ENCODE data around the gene CTH.
"Not testable (repeated sequence)": the region's sequence is repeated elsewhere in the genome, so short reads cannot be mapped to it uniquely, and the experiment has no call there.

Gene CTH

GRCh38 chr1:70372426-70372825 lies 38.6 kb upstream of the CTH start:
- intact Hi-C loops (cut with DNase I; ENCODE audit: low total_unique reads): no loop called here

GRCh38 chr1:70373580-70373979 lies 37.5 kb upstream of the CTH start:
- H3K9me3 ChIP-seq; H3K4me1 ChIP-seq; H3K27ac ChIP-seq; H3K4me3 ChIP-seq; DNase-seq; intact Hi-C loops (cut with DNase I; ENCODE audit: low total_unique reads); H3K27me3 ChIP-seq: not testable (repeated sequence)
- H3K36me3 ChIP-seq: peaks cover 0 to 28% (median 0%) of the 10 kb centered on the region in 3 donors

More at GRCh38 chr1:70372426-70372825, 38.6 kb upstream of the CTH start:
- Histone ChIP-seq H3K27ac (no peak overlapping the region), H3K9me3 (no peaks in the 10 kb centered on the region), H3K27me3 (no peaks in the 10 kb centered on the region), H3K4me3 (no peak overlapping the region), H3K4me1 (no peaks in the 10 kb centered on the region), H3K36me3 (peaks cover 0 to 38% (median 9%) of the 10 kb centered on the region in 3 donors)
- TF ChIP-seq, protein P1, sequence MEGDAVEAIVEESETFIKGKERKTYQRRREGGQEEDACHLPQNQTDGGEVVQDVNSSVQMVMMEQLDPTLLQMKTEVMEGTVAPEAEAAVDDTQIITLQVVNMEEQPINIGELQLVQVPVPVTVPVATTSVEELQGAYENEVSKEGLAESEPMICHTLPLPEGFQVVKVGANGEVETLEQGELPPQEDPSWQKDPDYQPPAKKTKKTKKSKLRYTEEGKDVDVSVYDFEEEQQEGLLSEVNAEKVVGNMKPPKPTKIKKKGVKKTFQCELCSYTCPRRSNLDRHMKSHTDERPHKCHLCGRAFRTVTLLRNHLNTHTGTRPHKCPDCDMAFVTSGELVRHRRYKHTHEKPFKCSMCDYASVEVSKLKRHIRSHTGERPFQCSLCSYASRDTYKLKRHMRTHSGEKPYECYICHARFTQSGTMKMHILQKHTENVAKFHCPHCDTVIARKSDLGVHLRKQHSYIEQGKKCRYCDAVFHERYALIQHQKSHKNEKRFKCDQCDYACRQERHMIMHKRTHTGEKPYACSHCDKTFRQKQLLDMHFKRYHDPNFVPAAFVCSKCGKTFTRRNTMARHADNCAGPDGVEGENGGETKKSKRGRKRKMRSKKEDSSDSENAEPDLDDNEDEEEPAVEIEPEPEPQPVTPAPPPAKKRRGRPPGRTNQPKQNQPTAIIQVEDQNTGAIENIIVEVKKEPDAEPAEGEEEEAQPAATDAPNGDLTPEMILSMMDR (IDR thresholded peaks at IDR 0.05): no peak
- no peak for DNase-seq

DNA sequence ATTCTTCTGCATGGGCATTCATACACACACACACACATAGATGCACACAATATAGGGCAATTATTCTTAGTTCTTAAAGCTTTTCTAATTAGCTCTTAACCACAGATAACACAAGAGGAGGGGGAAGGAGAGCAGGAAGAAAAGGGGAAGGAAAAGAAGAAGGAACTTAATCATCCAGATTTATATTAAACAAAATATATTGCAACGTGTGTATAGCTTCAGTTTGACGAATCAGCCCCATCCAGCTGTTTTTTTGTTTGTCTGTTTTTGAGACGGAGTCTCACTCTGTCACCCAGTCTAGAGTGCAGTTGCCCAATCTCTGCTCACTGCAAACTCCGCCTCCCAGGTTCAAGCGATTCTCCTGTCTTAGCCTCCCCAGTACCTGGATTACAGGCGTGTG lies 34.9 kb upstream of the CTH start:
- Histone ChIP-seq H3K4me1 (no peaks in the 10 kb centered on the region), H3K4me3 (no peak overlapping the region), H3K36me3 (peaks cover 0 to 13% (median 0%) of the 10 kb centered on the region in 3 donors), H3K9me3 (no peaks in the 10 kb centered on the region), H3K27ac (no peak overlapping the region), H3K27me3 (no peaks in the 10 kb centered on the region)
- DNase-seq: no peak
- intact Hi-C loops (cut with DNase I; ENCODE audit: low total_unique reads): no loop called here
- TF ChIP-seq, protein P1 (IDR thresholded peaks at IDR 0.05): no peak

GRCh38 chr1:70382682-70383081 lies 28.4 kb upstream of the CTH start:
- no peak overlapping the region for H3K27ac ChIP-seq
- H3K4me1 ChIP-seq: no peaks in the 10 kb centered on the region
- DNase-seq: no peak
- no peaks in the 10 kb centered on the region for H3K9me3 ChIP-seq
- no peaks in the 10 kb centered on the region for H3K27me3 ChIP-seq
- intact Hi-C loops (cut with DNase I; ENCODE audit: low total_unique reads): no loop called here
- H3K4me3 ChIP-seq: no peak overlapping the region
- TF ChIP-seq, protein P1 (IDR thresholded peaks at IDR 0.05): no peak
- H3K36me3 ChIP-seq: no peaks in the 10 kb centered on the region

GRCh38 chr1:70383483-70383882 lies 27.6 kb upstream of the CTH start:
- no peaks in the 10 kb centered on the region for H3K27me3 ChIP-seq
- intact Hi-C loops (cut with DNase I; ENCODE audit: low total_unique reads): no loop called here
- no peaks in the 10 kb centered on the region for H3K9me3 ChIP-seq

DNA sequence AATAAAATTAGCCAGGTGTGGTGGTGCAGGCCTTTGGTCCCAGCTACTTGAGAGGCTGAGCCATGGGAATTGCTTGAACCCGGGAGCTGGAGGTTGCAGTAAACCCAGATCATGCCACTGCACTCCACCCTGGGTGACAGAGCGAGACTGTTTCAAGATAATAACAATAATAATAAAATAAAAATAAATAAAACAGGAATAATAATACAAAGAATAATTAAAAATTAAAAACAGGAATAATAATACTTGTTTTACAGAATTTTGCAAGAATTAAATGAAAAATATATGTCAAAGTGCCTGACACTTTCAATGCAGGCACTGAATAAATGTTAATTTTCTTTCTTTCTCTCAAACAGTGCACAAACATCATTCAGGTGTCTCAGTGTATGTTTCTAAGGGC lies 26.5 kb upstream of the CTH start:
- Histone ChIP-seq H3K4me1 (no peaks in the 10 kb centered on the region), H3K27ac (no peak overlapping the region), H3K4me3 (no peak overlapping the region), H3K36me3 (no peaks in the 10 kb centered on the region), H3K9me3 (no peaks in the 10 kb centered on the region), H3K27me3 (no peaks in the 10 kb centered on the region)
- TF ChIP-seq, protein P1 (IDR thresholded peaks at IDR 0.05): no peak
- intact Hi-C loops (cut with DNase I; ENCODE audit: low total_unique reads): no loop called here
- DNase-seq: no peak

More at GRCh38 chr1:70383483-70383882, 27.6 kb upstream of the CTH start:
- DNase-seq: no peak
- TF ChIP-seq, protein P1 (IDR thresholded peaks at IDR 0.05): no peak
- H3K4me1 ChIP-seq: no peaks in the 10 kb centered on the region
- H3K4me3 ChIP-seq: no peak overlapping the region
- no peak overlapping the region for H3K27ac ChIP-seq
- H3K36me3 ChIP-seq: no peaks in the 10 kb centered on the region
